Stimulated activated CD8-positive, alpha-beta memory T cell treated with anti-CD3 and anti-CD28 coated beads, Interleukin-12 subunit alpha, Interleukin-12 subunit beta, amount 100 ng/mL, for 24 hours (primary cell): ENCODE measurements around the gene RBM6.
A peak's percentile ranks its signal among the peaks of the same experiment; 100 is the strongest.
"Not testable (repeated sequence)": the region's sequence is repeated elsewhere in the genome, so short reads cannot be mapped to it uniquely, and the experiment has no call there.

ENCODE experiments used
- DNase-seq: peaks from one replicate; pipeline ENCODE4 v3.0.0-alpha.2; 2020; ENCODE audit errors: extremely low read depth

Gene RBM6, protein sequence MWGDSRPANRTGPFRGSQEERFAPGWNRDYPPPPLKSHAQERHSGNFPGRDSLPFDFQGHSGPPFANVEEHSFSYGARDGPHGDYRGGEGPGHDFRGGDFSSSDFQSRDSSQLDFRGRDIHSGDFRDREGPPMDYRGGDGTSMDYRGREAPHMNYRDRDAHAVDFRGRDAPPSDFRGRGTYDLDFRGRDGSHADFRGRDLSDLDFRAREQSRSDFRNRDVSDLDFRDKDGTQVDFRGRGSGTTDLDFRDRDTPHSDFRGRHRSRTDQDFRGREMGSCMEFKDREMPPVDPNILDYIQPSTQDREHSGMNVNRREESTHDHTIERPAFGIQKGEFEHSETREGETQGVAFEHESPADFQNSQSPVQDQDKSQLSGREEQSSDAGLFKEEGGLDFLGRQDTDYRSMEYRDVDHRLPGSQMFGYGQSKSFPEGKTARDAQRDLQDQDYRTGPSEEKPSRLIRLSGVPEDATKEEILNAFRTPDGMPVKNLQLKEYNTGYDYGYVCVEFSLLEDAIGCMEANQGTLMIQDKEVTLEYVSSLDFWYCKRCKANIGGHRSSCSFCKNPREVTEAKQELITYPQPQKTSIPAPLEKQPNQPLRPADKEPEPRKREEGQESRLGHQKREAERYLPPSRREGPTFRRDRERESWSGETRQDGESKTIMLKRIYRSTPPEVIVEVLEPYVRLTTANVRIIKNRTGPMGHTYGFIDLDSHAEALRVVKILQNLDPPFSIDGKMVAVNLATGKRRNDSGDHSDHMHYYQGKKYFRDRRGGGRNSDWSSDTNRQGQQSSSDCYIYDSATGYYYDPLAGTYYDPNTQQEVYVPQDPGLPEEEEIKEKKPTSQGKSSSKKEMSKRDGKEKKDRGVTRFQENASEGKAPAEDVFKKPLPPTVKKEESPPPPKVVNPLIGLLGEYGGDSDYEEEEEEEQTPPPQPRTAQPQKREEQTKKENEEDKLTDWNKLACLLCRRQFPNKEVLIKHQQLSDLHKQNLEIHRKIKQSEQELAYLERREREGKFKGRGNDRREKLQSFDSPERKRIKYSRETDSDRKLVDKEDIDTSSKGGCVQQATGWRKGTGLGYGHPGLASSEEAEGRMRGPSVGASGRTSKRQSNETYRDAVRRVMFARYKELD

DNA sequence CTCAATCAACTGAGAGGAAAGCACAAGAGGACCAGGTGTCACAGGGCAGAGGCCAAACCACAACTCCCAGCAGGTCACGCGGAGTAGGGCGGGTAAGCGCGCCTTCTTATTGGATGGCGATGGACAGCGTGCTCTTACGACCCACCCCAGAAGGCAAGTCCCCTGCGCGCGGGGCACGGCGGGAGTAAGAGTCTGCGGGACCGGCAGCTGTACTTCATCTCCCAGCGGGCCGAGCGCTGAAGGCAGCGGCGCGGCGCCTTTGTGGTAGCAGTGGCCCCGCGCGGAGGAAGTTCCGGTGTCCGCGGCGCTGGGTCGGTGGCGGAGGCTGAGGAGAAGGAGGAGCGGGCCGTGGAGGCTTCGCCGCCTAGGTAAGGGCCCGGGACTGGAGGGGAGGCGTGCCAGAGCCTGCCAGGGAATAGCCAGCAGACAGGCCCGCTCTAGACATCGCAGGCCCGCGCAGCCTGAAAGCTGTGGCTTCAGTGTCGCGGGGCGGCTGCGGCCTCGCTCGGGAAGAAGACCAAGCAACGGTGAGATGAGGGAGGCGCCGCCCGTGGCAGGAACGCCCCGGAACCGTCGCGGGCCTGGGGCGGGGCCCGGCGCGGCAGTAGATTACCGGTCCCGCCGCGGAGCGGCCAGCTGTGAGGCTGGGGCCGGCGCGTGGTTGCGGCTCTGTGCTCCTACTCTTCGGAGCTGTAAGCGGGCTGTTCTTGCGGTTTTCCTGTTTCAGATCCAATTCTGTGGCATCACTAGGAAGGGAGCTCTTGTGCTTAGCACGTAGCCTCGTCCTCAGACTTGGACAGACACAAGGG lies at the start of gene RBM6:
RBM6 (plus strand) TSS at position 293 of the 809 bp plus-strand sequence. CDS start 22,492 bp downstream, outside the sequence.
- DNase-seq, result peak; percentile 87

DNA sequence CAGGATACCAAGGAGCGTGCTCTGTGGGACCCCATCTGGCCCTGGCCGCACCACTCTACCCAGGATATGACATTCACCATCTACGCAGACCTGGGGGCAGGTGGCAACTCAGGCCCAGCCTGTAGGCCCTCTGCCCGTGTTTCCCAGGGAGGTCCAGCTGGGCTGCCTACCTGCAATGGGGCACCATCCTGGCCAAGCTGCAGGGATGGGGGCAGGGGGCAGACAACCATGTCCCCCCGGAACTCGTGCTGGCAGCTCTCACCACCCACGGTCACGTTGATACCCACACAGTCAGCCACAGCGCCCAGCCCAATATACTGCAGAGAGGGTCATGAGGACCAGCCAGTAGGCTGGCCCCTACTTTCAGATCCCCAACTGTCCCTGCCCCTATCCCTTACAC lies 44.2 kb upstream of the RBM6 start:
- no peak for DNase-seq

DNA sequence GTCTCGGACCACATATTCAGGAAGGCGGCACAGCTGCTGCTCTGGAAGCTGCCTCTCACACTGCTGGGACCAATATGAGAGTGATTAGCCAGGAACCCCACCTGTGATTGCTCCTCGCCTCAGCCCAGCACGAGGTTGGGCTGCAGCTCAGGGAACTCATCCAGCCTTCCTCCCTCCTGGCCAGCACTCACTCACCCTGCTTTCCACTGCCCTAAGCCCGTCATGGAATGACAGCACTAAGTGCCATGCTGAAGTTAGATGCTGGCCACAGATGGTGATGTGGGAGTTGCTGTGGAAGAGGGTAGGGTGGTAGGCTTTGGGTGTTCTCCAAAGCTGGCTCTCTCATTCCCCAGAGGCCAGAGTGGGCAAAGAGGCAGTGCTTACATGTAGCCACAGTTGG lies 43.6 kb upstream of the RBM6 start:
- DNase-seq, result no peak

DNA sequence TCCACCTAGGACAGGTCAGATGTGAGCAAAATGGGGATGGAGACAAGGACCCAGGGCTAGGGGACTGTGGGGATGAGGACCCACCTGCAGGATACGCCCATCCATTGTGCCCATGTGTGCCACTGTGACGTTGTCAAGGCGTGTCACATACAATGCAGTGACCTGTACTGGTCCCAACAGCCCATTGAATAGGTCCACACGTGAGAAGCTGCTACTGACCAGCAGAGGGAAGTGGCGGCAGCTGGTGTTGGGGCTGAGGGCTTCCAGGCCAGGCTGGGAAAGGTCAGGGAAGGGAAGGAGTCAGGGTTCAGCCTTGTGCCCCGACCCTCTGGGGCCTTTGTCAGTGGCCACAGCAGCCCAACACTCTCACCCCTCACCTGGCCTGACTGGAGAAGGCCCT lies 41.0 kb upstream of the RBM6 start:
- DNase-seq, result no peak

DNA sequence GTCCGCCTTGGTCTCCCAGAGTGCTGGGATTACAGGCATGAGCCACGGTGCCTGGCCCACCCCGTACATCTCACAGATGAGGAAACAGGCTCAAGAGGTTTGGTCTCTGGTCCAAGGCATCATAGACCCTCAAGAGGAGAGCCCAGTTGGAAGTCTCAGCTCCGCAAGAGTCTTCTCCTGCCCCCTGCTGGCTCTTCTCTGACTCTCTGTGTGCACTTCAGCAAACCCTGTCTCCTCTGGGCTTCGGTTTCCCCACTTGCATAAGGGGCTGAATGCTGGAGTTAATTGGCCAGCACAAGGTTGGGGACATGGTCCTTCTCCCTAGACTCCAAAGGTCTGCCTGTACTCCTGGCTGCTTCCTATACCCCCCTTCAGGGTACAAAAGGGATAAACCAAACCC lies 40.1 kb upstream of the RBM6 start:
- DNase-seq, result no peak

DNA sequence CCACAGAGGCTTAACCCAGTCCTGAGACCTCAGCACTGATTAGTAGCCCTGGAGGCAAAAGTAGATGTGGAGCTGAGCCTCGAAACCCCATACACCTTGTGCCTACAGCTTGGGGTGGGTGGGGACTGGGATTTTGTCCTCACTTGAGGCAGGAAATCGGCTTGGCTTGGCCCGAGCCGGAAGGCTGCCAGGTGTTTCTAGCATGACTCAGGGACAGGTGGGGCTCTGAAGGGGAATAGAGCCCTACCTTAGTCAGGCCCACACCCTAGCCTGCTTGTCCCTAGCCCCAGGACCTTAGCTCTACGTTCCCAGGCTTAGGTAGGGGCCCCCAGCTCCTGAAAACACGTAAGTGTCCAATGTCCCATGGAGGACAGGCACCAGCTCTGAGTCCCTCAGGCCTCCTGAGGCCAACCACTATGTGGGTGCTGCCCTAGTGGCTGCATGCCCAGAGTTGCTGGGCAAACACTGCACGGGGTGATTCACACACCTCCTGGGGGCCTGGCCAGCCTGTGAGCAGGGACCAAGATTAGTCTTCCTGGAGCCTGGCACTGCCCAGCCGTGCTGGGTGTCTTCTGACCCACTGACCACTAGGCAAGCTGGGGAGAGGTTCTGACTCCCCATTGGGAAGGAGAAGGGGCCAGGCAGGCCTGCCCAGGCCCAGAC lies 39.3 kb upstream of the RBM6 start:
- DNase-seq, result no peak

DNA sequence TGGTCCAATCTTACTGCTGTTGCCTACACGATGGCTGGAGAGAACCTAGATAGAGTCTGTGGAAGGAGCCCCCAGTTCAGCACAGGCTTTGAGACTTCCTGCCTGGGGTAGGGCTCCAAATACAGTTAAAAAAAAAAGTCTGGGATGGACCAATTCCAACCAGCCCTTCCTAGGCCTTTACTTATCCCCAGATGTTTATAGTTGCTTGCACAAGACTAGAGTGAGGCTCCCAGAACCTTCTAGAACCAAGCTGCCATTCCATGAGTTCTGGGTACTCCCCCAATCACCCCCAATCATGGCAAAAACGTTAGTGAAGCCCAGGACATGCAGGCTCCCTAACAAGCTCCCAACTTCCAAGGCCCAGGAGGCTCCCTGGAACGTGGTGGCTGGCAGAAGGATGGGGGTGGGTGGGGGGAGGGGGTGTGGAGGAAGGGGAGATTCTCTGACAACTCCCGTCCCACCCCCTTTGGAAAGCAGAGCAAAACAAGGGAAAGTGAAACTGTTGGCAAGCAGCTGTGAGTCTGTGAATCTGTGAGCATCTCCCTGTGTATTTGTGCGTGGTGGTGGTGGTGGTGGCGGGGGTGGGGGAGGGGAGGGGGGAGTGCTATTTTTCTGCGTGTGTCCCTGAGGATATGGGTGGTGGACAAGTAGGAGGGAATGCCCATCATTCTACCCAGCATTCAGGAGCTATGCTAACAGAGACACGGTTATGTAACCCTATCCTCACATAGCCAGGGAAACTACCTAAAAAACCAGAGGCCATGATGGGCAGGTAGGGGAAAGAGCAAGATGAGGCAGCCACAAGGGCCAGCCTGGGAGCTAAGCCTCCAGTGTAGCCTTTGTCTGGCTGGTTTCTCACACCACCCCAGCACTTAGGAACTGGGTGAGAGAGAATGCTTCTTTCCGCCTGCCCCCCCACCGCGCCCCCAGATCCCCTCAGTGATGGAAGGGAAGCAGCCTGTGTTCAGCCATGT lies 38.3 kb upstream of the RBM6 start:
- no peak for DNase-seq

DNA sequence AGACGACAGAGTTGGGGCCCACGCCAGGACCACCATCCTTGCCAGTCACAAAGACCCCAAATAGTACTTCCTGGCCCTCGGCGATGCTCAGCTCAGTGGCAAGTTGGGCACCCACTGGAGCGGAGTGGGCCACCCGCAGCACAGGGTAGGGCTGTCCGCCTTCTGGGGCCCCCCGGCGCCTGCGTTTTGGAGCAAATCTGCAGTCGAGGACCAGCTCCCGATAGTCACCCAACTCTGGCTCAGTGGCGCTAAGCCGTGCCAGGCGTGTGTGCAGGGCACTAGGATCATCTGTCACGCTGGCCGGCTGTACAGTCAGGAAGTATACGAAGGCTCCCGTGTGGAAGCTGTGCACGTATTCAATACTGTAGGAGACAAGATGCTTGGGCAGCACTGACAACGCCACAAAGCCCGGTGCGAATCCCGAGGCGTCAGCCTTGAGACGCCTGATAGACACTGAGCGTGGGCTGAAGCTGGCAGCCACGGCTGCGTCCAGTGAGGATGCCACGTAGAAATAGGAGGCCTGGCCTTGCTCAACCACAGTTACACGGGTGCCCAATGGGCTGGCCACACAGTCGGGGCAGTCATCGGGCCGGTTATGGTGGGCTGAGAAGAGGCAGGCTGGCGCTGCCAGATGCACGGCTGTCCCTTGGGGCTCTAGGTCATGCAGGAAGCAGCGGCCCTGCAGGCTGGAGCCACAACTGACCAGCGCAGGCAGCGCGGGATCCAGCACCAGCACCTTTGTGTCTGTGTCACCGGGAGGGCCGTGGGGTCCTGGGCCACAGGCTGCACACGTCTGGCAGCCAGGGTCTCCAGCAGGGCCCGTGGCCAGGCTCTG lies 37.2 kb upstream of the RBM6 start:
- DNase-seq, result no peak

DNA sequence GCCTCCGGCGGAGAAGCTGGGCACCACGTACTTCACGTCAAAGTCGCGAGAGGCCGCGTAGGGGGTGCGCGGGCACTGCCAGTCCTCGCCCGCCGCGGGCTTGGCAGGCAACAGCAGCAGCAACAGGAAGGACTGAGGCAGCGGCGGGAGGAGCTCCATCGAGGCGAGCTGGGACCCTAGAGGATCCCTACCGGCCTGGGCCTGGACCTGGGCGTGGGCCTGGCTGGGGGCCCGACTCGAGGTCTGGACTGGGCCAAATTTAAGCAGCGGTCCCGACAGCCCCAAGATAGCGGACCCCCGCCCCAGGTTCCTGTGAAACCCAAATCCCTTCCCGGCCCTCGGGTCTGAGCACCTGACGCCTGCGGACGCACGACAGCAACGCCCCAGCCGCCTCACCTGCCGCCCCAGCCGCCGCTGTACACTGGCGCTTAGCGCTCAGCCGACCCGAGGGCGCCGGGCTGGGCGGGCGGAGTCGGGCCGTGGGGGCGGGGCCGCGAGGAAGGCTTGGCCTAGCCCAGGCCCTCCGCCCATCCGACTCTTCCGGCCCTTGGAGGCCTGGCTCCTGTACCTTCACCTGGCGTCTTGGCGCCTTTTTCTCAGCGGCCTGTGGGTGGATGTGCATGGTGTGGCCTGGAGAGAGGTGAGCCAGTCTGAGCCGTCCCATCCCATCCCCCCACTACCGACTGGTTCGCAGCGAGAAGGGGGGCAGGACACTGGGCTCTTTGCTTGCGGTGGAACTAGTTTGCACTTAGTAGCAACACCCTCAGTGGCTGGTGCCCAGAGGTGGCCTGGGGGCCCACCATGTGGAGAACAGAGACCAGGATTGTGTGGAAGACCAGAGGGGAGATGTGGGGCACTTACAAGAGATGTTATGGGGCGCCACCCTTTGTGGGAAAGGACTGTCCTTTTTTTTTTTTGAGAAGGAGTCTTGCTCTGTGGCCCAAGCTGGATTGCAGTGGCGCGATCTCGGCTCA lies 36.2 kb upstream of the RBM6 start, which contains the start of gene MST1R:
MST1R (minus strand) TSS at position 423 of the 974 bp plus-strand sequence; CDS start at position 159, 264 bp downstream.
- DNase-seq, result peak; percentile 63

DNA sequence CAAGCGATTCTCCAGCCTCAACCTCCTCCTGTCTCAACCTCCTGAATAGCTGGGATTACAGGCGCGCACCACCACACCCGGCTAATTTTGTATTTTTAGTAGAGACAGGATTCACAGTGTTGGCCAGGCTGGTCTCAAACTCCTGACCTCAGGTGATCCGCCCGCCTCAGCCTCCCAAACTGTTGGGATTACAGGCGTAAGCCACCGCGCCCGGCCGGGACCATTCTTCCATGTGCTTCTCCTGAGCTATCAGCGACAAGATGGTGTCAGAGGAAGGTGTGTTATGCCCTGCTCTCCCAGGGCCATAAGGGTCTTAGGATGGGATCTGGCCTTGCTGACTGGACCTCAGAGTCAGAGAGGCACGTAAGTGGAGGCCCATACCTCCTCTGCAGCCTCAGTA lies 35.5 kb upstream of the RBM6 start:
- DNase-seq, result not testable (repeated sequence)

DNA sequence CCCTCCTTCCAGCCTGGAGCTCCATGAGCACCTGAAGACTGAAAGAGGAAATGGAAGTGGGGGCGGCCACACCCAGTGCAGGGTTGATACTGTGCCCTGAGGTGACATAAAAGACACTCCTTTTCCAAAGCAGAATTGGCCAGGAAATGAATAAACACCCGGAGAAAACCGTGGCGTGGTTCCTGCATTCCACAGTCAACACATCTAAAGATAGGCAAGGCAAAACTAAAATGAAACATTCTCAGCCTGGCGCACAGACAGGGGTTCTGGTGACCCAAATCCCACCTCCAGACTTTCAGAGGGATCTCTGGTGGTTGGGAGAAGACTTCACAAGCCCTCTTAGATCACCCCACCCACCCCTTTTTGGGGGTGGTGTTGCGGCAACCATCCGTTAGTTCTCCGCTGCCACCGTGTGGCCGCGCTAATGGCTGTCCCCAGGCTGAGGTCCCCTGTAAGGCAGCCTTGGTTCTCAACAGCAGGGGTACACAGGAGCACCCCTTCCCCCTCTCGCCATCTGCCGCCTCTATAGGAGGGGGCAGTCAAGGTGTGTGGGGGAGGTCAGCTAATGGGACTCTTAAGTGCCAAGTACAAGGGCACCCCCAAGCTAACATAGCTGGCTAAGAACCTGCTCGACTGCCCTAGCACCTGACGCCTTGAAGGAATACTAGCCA lies 33.7 kb upstream of the RBM6 start:
- DNase-seq, result no peak

DNA sequence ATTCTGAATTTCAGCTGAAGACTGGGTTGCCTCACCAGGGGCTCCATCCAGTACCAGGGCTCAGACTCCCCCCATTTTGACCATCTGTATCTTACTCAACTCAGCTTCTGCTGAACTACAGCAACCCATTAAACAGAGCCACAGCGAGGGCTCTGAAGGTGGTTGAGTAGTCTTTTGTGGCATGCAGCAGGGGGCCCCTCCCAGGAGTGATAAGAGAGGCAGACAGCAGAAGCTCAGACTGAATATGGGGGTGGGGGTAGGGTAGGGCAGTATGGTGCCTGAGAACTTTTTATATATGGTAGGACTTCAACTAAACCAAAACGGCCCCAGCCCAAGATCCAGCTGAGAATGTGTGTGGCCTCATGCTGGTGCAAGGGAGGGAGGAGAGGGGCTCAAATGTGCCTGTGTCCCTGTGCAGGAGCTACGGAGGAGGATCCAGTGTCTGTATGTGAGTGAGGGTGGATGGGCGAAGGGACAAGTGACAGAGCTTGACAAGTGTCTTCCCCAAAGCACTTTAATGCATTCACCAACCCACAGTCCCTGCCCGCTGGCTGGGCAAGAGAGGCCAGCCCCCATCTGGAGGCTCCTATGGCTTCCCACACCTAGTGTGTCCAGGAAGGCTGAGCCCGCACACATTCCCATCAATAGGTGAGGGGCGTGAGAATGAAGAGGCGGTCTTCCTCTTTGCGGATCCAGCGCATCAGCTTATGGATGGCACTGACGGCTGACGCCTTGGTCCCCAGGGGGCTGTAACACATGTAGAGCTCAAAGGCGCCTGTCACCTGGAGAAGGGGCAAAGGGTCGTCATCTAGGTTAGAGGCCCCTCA lies 31.4 kb upstream of the RBM6 start:
- DNase-seq, result no peak

DNA sequence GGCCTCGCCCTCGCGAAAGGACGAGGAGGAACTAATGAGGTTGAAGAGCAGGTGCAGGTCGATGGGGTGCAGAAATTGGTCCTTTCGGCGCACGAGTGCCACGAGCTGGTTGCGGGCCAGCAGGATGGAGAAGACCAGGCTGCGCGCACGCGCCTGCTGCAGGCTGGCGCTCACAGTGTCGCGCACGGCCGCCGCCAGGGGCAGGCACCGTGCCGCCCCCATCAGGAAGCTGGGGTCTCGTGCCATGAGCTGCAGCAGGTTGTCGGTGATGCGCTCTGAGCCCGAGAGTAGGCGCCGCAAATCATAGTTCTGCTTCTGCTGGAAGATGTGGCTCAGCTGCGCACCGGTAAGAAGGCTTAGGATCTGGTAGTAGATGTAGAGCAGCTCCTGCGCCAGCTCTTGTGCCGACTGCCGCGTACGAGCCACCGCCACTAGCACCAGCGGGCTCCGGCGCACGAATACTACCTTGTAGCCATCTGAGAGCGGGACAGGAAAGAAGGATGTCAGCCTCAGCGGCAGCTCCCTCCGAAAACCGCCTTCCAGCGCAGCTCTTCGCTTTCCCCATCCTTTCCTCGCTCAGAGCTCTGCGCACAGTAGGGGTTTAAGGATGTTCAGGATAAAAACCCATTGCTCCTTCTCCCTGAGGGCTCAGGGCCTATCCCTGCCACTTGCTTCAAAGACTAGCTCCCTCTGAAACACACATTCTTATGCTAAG lies 29.4 kb upstream of the RBM6 start:
- DNase-seq, result no peak

DNA sequence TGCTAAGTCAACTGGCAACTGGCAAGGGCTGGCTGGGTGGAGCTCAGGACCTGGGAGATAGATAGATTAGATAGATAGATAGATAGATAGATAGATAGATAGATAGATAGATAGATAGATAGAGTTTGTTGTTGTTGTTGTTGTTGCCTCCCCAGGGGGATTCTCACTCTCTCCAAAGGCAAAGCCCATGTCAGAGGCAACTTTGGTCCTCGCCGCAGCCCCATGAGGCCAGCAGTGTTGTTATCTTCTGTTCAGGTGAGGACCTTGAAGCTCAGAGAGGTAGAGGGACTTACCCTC lies 28.9 kb upstream of the RBM6 start:
- DNase-seq, result no peak

DNA sequence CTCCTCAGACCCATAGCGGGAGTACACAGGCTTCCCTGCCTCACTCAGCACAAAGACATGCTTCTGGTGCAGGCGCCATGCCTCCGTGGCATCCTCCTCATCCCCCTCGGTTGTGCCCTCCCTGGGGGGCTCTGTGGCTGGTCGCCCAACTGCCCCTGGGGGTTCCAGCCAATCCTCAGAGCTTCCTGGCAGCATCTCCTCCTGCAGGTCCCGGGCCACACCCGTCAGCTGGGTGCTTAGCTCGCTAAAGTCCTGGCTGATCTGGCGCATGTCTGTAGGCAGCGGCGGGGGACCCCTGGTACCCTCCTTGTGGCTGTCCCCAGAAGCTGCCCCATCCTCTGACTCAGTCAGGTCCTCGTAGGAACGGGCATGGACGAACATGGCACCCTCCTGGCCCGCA lies 28.3 kb upstream of the RBM6 start:
- no peak for DNase-seq

DNA sequence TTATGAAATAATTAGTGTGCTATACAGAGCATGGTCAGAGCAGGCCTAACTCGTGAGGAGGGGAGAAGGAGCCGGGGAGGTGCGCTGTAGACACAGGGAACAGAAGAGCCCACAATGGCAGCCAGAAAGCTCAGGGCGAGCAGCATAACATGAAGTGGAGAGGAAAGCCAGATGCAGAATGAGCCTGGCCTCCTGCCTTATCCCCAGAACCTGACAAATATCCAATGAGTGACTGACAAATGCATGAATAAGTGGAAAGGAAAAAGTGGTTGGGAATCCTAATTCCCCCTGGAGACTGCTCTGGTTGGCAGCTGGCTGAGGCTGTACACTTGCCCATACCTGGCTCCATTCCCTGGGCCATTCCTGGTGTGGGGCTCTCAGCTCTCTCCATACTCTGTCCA lies 27.1 kb upstream of the RBM6 start:
- DNase-seq, result no peak
